GM12878 (cell line): ENCODE data around the gene ICA1. TPM values are rescaled to one million over a fixed set of nuclear protein-coding genes. Genes with fewer than 3 reads are reported as not detected.
"Not testable (repeated sequence)": the region's sequence is repeated elsewhere in the genome, so short reads cannot be mapped to it uniquely, and the experiment has no call there.

Experiments used
- ATAC-seq: fragments of 200-7000 bp; cut with Tn5 transposase; 3 replicates; pipeline ENCODE4 v1.9.1; 2020; ENCODE audit warnings: mild to moderate bottlenecking, moderate library complexity
- BruUV-seq: library from RNA; stranded (reverse); fragments of 400-500 nt; replicated peaks from 2 replicates; lab custom pipeline; 2021; lab: Mats Ljungman, UMichigan
- CTCF ChIA-PET: fragments of 300-600 bp; sonication (Branson Sonifier 250); formaldehyde crosslinking; extraction: SDS; loops from one replicate; lab custom pipeline; 2021; ENCODE audit warnings: inconsistent platforms; lab: Yijun Ruan, JAX
- POLR2A ChIA-PET: fragments of 350-600 bp; formaldehyde crosslinking; extraction: SDS; loops from one replicate; lab custom pipeline; 2021; ENCODE audit warnings: inconsistent platforms; lab: Charles Lee
- RAD21 ChIA-PET: fragments of 300-600 bp; sonication (Branson Sonifier 250); formaldehyde crosslinking; loops from one replicate; lab custom pipeline; 2023; ENCODE audit warnings: antibody characterized with exemption; ENCODE audit not compliant: unreplicated experiment; lab: Charles Lee
- SMC1A ChIA-PET: fragments of 300-600 bp; sonication (Branson Sonifier 250); formaldehyde crosslinking; loops from one replicate; lab custom pipeline; 2023; ENCODE audit not compliant: unreplicated experiment, uncharacterized antibody; lab: Charles Lee
- DNase-seq: peaks from one replicate; pipeline ENCODE4 v3.0.0-alpha.2; 2011; ENCODE audit warnings: low read depth, low spot score
- FAIRE-seq: peaks from 3 replicates; lab custom pipeline; 2011; peaks lifted over from hg19 to GRCh38; lab: Jason Lieb, UNC
- H2AFZ ChIP-seq: 2 replicates; pipeline ENCODE4 v1.6.0; 2011; ENCODE audit warnings: low read depth, low read length, control low read depth; ENCODE audit not compliant: control insufficient read depth
- H3K27ac ChIP-seq: 2 replicates; pipeline ENCODE4 v1.5.1; 2011; ENCODE audit warnings: control low read depth; ENCODE audit not compliant: control insufficient read depth, insufficient read depth
- H3K27me3 ChIP-seq, 2 experiments: replicated peaks in 1 of 2; 2 replicates each; pipeline versions ENCODE4 v1.6.0 to v1.6.1; 2011; ENCODE audit warnings: low read length in 1 of 2; ENCODE audit not compliant: control insufficient read depth in 2 of 2, insufficient read depth in 2 of 2
- H3K36me3 ChIP-seq, 2 experiments: 2 replicates each; pipeline ENCODE4 v1.5.1; 2011; ENCODE audit warnings: low read length in 1 of 2; ENCODE audit not compliant: control insufficient read depth in 2 of 2, insufficient read depth in 2 of 2
- H3K4me1 ChIP-seq: 2 replicates; pipeline ENCODE4 v1.6.1; 2011; ENCODE audit warnings: mild to moderate bottlenecking, low read length, moderate library complexity, mixed read lengths; ENCODE audit not compliant: control insufficient read depth, insufficient read depth
- H3K4me2 ChIP-seq: 2 replicates; pipeline ENCODE4 v1.6.0; 2011; ENCODE audit warnings: control low read depth; ENCODE audit not compliant: control insufficient read depth, insufficient read depth
- H3K4me3 ChIP-seq: fragments of 200-600 bp; sonication (generic); 2 replicates; pipeline ENCODE4 v1.5.1; 2016
- H3K79me2 ChIP-seq: 2 replicates; pipeline ENCODE4 v1.6.0; 2011; ENCODE audit warnings: low read length; ENCODE audit not compliant: control insufficient read depth, insufficient read depth
- H3K9ac ChIP-seq: 2 replicates; pipeline ENCODE4 v1.8.0; 2011; ENCODE audit warnings: low read length, control low read depth, mixed read lengths; ENCODE audit not compliant: control insufficient read depth, insufficient read depth
- H3K9me3 ChIP-seq: replicated peaks from 3 replicates; pipeline ENCODE4 v1.5.1; 2011; ENCODE audit warnings: mild to moderate bottlenecking, low read length; ENCODE audit not compliant: control insufficient read depth, insufficient read depth
- H4K20me1 ChIP-seq: 2 replicates; pipeline ENCODE4 v1.6.0; 2011; ENCODE audit not compliant: control insufficient read depth, insufficient read depth
- WGBS: methylation state at CpG from one replicate; pipeline ENCODE4 v1.1.6; 2016; ENCODE audit warnings: low lambda C conversion rate; ENCODE audit not compliant: insufficient replicate concordance, insufficient coverage; ENCODE audit errors: missing lambda C conversion rate; 5-methylcytosine and 5-hydroxymethylcytosine counted together
- in situ Hi-C: fragments of 300-500 bp; cut with MboI; formaldehyde crosslinking; loops from 9 replicates; pipeline ENCODE4 v1.14.3; 2018; ENCODE audit warnings: mixed read lengths
- intact Hi-C: fragments of 100-400 bp; cut with micrococcal nuclease; formaldehyde crosslinking; loops from one replicate; pipeline ENCODE4 v1.14.2; 2022; ENCODE audit not compliant: unreplicated experiment
- polyA plus RNA-seq, 11 experiments: library from polyadenylated mRNA; depleted of rRNA in 4 of 11; unstranded in 6 of 11; stranded (reverse) in 5 of 11; fragments of >200 nt; fragmentation: Nextera tagmentation in 4 of 11; fragmentation: Illumina TruSeq in 1 of 11; extraction: Ambion mirVana in 4 of 11; extraction: Trizol in 1 of 11; gene quantifications; 1 replicate in 1 of 11; 2 replicates in 10 of 11; pipeline versions ENCODE4 v1.2.1 to v1.2.3, GENCODE V29; 2011 to 2016; ENCODE audit warnings: inconsistent platforms in 2 of 11, missing spikeins in 2 of 11, low read depth in 1 of 11
- total RNA-seq, 4 experiments: library from RNA; depleted of rRNA in 3 of 4; stranded (reverse); fragments of >200 nt in 3 of 4; fragmentation: Illumina TruSeq in 1 of 4; extraction: Trizol in 1 of 4; gene quantifications; 2 replicates each; pipeline versions ENCODE4 v1.2.1 to v1.2.3, GENCODE V29; 2013 to 2021

ICA1 gene
- total and polyA plus RNA-seq, 10 of the 15 experiments (the other 5 are each of a cell fraction or from before 2014, with no cell fraction given), result 1.3 to 35.1 (median 3.3) TPM

DNA sequence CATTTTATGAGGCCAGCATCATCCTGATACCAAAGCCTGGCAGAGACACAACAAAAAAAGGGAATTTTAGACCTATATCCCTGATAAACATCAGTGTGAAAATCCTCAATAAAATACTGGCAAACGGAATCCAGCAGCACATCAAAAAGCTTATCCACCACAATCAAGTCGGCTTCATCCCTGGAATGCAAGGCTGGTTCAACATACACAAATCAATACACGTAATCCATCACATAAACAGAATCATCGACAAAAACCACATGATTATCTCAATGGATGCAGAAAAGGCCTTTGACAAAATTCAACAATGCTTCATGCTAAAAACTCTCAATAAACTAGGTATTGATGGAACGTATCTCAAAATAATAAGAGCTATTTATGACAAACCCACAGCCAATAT lies 18.9 kb downstream of the ICA1 start:
- H2AFZ ChIP-seq, intact Hi-C loops, H3K4me2 ChIP-seq, BruUV-seq, H3K4me3 ChIP-seq, SMC1A ChIA-PET, in situ Hi-C loops, RAD21 ChIA-PET, ATAC-seq, POLR2A ChIA-PET, H3K27ac ChIP-seq, H3K27me3 ChIP-seq, H3K9me3 ChIP-seq, H3K9ac ChIP-seq, H3K4me1 ChIP-seq, H4K20me1 ChIP-seq, CTCF ChIA-PET, DNase-seq, FAIRE-seq, H3K36me3 ChIP-seq, H3K79me2 ChIP-seq: not testable (repeated sequence)
- 39% methylated on average over 4 of the region's 5 CpGs for WGBS

DNA sequence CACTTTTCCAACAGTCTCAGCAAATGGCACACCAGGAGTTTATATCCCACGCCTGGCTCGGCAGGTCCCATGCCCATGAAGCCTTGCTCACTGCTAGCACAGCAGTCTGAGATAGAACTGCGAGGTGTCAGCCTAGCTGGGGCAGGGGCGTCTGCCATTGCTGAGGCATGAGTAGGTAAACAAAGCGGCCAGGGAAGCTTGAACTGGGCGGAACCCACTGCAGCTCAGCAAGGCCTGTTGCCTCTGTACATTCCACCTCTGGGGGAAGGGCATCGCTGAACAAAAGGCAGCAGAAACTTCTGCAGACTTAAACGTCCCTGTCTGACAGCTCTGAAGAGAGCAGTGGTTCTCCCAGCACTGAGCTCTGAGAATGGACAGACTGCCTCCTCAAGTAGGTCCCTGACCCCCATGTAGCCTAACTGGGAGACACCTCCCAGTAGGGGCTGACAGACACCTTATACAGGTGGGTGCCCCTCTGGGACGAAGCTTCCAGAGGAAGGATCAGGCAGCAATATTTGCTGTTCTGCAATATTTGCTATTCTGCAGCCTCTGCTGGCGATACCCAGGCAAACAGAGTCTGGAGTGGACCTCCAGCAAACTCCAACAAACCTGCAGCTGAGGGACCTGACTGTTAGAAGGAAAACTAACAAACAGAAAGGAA lies 22.1 kb downstream of the ICA1 start:
- in situ Hi-C loops, H3K79me2 ChIP-seq, H4K20me1 ChIP-seq, intact Hi-C loops, H3K27me3 ChIP-seq, H3K36me3 ChIP-seq, FAIRE-seq, RAD21 ChIA-PET, DNase-seq, ATAC-seq, H3K9ac ChIP-seq, H3K4me2 ChIP-seq, H2AFZ ChIP-seq, BruUV-seq, H3K4me1 ChIP-seq, H3K27ac ChIP-seq, H3K9me3 ChIP-seq, H3K4me3 ChIP-seq: not testable (repeated sequence)
- ChIA-PET SMC1A (interaction anchor here (1.5 kb wide), 1 partner anchor 11 kb away, joined by 3 read pairs; no protein-coding TSS in a partner anchor), POLR2A (interaction anchor here (0.6 kb wide), 1 partner anchor 1607 kb away, joined by 5 read pairs; no protein-coding TSS in a partner anchor), CTCF (interaction anchor here (1.0 kb wide), 1 partner anchor 56 kb away, joined by 3 read pairs; no protein-coding TSS in a partner anchor)
- WGBS, result 21% methylated on average over 10 of the region's 10 CpGs
